ENCODE data around the gene RORB.

RORB gene

GRCh38 chr9:74496819-74497747 is at the start of gene RORB:
TSS of gene RORB (plus strand) at chr9:74497335. CDS start at chr9:74497977, 642 bp downstream.
- DNase-seq: peak; percentile 78 to 98 (median 88)
- intact Hi-C loops (cut with DNase I): no loop called here

- DNase-seq: no peak
- intact Hi-C loops (cut with DNase I): no loop called here
Measured at GRCh38 chr9:74447451-74448193, 49.5 kb upstream of the RORB start.

GRCh38 chr9:74449060-74449459 is 48.1 kb upstream of the RORB start:
- intact Hi-C loops (cut with DNase I): no loop called here
- no peak for DNase-seq

- DNase-seq: no peak
Measured at GRCh38 chr9:74458832-74459231, 38.3 kb upstream of the RORB start.

GRCh38 chr9:74463825-74464224 is 33.3 kb upstream of the RORB start:
- intact Hi-C loops (cut with DNase I): no loop called here
- no peak for DNase-seq

More at GRCh38 chr9:74458832-74459231, 38.3 kb upstream of the RORB start:
- intact Hi-C loops (cut with DNase I): no loop called here

GRCh38 chr9:74478606-74479005 is 18.5 kb upstream of the RORB start:
- intact Hi-C loops (cut with DNase I): no loop called here
- DNase-seq: no peak

GRCh38 chr9:74479711-74480110 is 17.4 kb upstream of the RORB start:
- intact Hi-C loops (cut with DNase I): no loop called here
- DNase-seq: no peak

- no peak for DNase-seq
- intact Hi-C loops (cut with DNase I): no loop called here
Measured at GRCh38 chr9:74487395-74487794, 9.7 kb upstream of the RORB start.

- intact Hi-C loops (cut with DNase I): no loop called here
Measured at GRCh38 chr9:74493512-74493911, 3.6 kb upstream of the RORB start.

GRCh38 chr9:74494490-74494889 is 2.6 kb upstream of the RORB start:
- intact Hi-C loops (cut with DNase I): no loop called here

More at GRCh38 chr9:74493512-74493911, 3.6 kb upstream of the RORB start:
- no peak for DNase-seq

GRCh38 chr9:74496406-74496805 is 729 bp upstream of the RORB start:
- no peak for DNase-seq
- intact Hi-C loops (cut with DNase I): no loop called here

More at GRCh38 chr9:74494490-74494889, 2.6 kb upstream of the RORB start:
- DNase-seq: no peak

GRCh38 chr9:74497748-74498620 is 849 bp downstream of the RORB start:
- peak in 9 of 10 donors; percentile 24 to 89 (median 49) for DNase-seq
- intact Hi-C loops (cut with DNase I): no loop called here

- DNase-seq: peak in 5 of 10 donors; percentile 14 to 75 (median 62)
- intact Hi-C loops (cut with DNase I): no loop called here
Measured at GRCh38 chr9:74498621-74499095, 1.5 kb downstream of the RORB start.

GRCh38 chr9:74499111-74499601 is 2.0 kb downstream of the RORB start:
- peak in 7 of 10 donors; percentile 14 to 81 (median 40) for DNase-seq
- intact Hi-C loops (cut with DNase I): no loop called here

- peak in 5 of 10 donors; percentile 12 to 83 (median 66) for DNase-seq
- intact Hi-C loops (cut with DNase I): no loop called here
Measured at GRCh38 chr9:74499770-74500583, 2.8 kb downstream of the RORB start.

GRCh38 chr9:74500584-74500924 is 3.4 kb downstream of the RORB start:
- intact Hi-C loops (cut with DNase I): no loop called here
- DNase-seq: peak in 1 of 10 donors; percentile 10

GRCh38 chr9:74501570-74501969 is 4.4 kb downstream of the RORB start:
- DNase-seq: no peak
- intact Hi-C loops (cut with DNase I): no loop called here

- DNase-seq: no peak
- intact Hi-C loops (cut with DNase I): no loop called here
Measured at GRCh38 chr9:74503219-74503618, 6.1 kb downstream of the RORB start.

GRCh38 chr9:74503666-74504065 is 6.5 kb downstream of the RORB start:
- intact Hi-C loops (cut with DNase I): no loop called here
- DNase-seq: no peak
